Dendritic cell treated with granulocyte-macrophage colony-stimulating factor and Interleukin-4, amounts not matched to agents 40 ng/mL and 50 ng/mL, for 4 days (primary cell): Measurements from ENCODE around the gene TLDC2.
A peak's percentile ranks its signal among the peaks of the same experiment; 100 is the strongest.
"Not testable (repeated sequence)": the region's sequence is repeated elsewhere in the genome, so short reads cannot be mapped to it uniquely, and the experiment has no call there.

Experiments used
- H3K27ac Mint-ChIP-seq: one replicate; pipeline ENCODE4 v1.8.0; 2022; ENCODE audit warnings: mild to moderate bottlenecking, mixed read lengths
- H3K27me3 Mint-ChIP-seq: one replicate; pipeline ENCODE4 v1.8.0; 2022; ENCODE audit warnings: mild to moderate bottlenecking, mixed read lengths
- H3K36me3 Mint-ChIP-seq: one replicate; pipeline ENCODE4 v1.8.0; 2022; ENCODE audit warnings: low read depth, mixed read lengths
- H3K4me1 Mint-ChIP-seq: one replicate; pipeline ENCODE4 v1.8.0; 2022; ENCODE audit warnings: low read depth, mixed read lengths
- H3K4me3 Mint-ChIP-seq: one replicate; pipeline ENCODE4 v1.8.0; 2022; ENCODE audit warnings: mild to moderate bottlenecking, moderate library complexity, mixed read lengths
- H3K9me3 Mint-ChIP-seq: one replicate; pipeline ENCODE4 v1.8.0; 2022; ENCODE audit warnings: mixed read lengths
- intact Hi-C: fragments of 100-400 bp; cut with micrococcal nuclease; formaldehyde crosslinking; loops from one replicate; pipeline ENCODE4 v1.15.0; 2022

TLDC2 gene

GRCh38 chr20:36919715-36920333 is 43.9 kb downstream of the TLDC2 start:
- Mint-ChIP-seq H3K27ac (no peak overlapping the region), H3K27me3 (no peaks in the 10 kb centered on the region), H3K4me3 (no peak overlapping the region), H3K9me3 (no peaks in the 10 kb centered on the region), H3K36me3 (peaks cover 92% of the 10 kb centered on the region), H3K4me1 (peaks cover 25% of the 10 kb centered on the region)
- intact Hi-C loops, result no loop called here

DNA sequence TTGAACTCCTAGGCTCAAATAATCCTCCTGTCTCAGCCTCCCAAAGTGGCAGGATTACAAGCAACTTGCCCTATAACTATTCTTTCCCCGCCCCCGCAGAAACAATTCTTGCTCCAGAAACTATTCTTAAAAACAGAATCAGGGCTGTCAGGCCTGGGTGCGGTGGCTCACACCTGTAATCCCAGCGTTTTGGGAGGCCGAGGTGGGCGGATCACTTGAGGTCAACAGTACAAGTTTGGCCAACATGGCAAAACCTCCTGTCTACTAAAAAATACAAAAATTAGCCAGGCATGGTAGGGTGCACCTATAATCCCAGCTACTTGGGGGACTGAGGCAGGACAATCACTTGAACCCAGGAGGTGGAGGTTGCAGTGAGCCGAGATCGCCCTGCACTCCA is 44.4 kb downstream of the TLDC2 start:
- H3K27ac Mint-ChIP-seq, result no peak overlapping the region
- H3K36me3 Mint-ChIP-seq, result peaks cover 92% of the 10 kb centered on the region
- H3K4me1 Mint-ChIP-seq, result peaks cover 25% of the 10 kb centered on the region
- no peak overlapping the region for H3K4me3 Mint-ChIP-seq
- intact Hi-C loops, result no loop called here
- H3K27me3 Mint-ChIP-seq, result no peaks in the 10 kb centered on the region
- H3K9me3 Mint-ChIP-seq, result no peaks in the 10 kb centered on the region

- Mint-ChIP-seq H3K9me3 (no peaks in the 10 kb centered on the region), H3K27me3 (no peaks in the 10 kb centered on the region), H3K4me3 (no peak overlapping the region), H3K27ac (peak overlapping the region; percentile 73), H3K4me1 (peaks cover 45% of the 10 kb centered on the region), H3K36me3 (peaks cover 97% of the 10 kb centered on the region)
- intact Hi-C loops, result no loop called here
Measured at GRCh38 chr20:36924167-36925045, 48.5 kb downstream of the TLDC2 start.

DNA sequence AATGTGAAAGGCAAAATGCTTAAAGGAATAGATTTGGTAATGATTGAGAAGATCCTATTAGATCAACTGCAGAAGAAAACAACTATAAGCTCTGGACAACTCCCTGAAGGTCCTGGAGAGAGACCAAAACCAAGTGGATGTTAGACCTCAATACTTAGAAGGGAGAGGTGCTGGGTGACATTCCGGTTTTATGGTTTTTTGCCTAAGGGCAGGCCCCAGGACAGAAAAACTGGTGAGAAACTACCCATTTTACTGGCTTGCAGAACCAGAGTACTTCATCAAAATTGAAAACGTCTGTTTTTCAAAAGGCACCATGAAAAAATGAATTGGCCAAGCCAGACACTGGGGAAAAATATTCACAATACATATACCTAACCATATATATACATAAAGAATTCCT is 49.3 kb downstream of the TLDC2 start:
- H3K36me3 Mint-ChIP-seq, result peaks cover 98% of the 10 kb centered on the region
- no peak overlapping the region for H3K27ac Mint-ChIP-seq
- H3K4me3 Mint-ChIP-seq, result no peak overlapping the region
- H3K27me3 Mint-ChIP-seq, result no peaks in the 10 kb centered on the region
- intact Hi-C loops, result no loop called here
- H3K9me3 Mint-ChIP-seq, result no peaks in the 10 kb centered on the region
- H3K4me1 Mint-ChIP-seq, result peaks cover 48% of the 10 kb centered on the region

DNA sequence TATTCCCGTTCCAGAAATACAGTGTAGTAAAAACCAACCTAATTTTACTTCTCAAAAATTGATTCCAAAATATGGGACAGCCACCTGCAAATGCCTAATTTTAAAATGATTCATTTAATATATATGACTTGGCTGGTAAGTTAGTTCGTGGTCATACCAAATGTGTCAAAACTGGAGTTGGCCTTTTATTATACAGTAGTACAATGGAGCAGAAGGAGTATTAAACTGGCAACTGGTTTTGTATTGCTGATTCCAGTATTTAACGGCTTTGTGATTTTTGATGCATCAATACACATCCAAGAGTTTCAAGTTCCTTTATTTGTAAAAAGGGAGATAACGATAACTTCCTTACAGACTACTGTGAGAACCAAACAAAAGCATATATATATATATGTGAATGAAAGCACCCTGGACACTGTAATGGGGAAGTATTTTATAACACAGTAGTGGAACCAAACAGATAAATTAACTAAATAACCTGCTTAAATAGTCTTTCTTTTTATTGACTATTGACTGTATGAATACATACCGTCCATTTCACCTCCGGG is 50.8 kb downstream of the TLDC2 start:
- intact Hi-C loops, result no loop called here
- H3K4me1 Mint-ChIP-seq, result peaks cover 57% of the 10 kb centered on the region
- peaks cover 98% of the 10 kb centered on the region for H3K36me3 Mint-ChIP-seq

DNA sequence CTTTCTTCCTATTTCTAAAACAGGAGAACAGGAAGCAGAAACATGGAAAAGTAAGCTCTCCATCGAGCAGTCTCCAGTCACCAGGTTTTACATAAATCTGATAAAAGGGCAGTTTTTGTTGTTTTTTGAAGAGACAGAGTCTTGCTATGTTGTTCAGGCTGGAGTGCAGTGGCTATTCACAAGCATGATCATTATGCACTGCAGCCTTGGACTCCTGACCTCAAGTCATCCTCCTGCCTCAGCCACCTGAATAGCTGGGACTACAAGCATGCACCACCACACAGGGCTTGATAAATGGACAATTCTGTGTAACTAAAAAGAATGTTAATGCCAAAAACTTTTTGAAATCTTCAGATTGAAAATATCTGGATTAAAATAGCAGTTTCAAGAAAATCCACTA is 51.8 kb downstream of the TLDC2 start:
- H3K4me3 Mint-ChIP-seq, result no peak overlapping the region
- intact Hi-C loops, result no loop called here
- H3K9me3 Mint-ChIP-seq, result no peaks in the 10 kb centered on the region
- H3K4me1 Mint-ChIP-seq, result peaks cover 65% of the 10 kb centered on the region
- H3K36me3 Mint-ChIP-seq, result peaks cover 100% of the 10 kb centered on the region
- H3K27me3 Mint-ChIP-seq, result no peaks in the 10 kb centered on the region
- peak overlapping the region; percentile 77 for H3K27ac Mint-ChIP-seq

More for the DNA sequence above, 50.8 kb downstream of the TLDC2 start:
- Mint-ChIP-seq H3K4me3 (no peak overlapping the region), H3K9me3 (no peaks in the 10 kb centered on the region), H3K27me3 (no peaks in the 10 kb centered on the region), H3K27ac (no peak overlapping the region)

DNA sequence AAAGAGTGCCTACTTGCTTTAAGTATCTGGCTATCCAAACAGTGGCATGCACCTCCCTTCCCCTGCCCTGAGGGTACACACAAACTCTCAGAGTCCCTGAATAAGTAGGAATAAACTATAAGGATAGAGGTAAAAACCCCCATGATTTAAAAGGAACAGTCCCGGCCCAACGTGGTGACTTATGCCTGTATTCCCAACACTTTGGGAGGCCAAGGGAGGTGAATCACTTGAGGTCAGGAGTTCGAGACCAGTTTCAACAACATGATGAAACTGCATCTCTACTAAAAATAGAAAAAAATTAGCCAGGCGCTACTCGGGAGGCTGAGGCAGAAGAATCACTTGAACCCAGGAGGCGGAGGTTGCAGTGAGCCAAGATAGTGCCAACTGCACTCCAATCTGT is 53.4 kb downstream of the TLDC2 start:
- H3K36me3 Mint-ChIP-seq, result peaks cover 100% of the 10 kb centered on the region
- no peaks in the 10 kb centered on the region for H3K27me3 Mint-ChIP-seq
- peaks cover 60% of the 10 kb centered on the region for H3K4me1 Mint-ChIP-seq
- intact Hi-C loops, result no loop called here
- no peak overlapping the region for H3K4me3 Mint-ChIP-seq
- peak overlapping the region; percentile 77 for H3K27ac Mint-ChIP-seq
- no peaks in the 10 kb centered on the region for H3K9me3 Mint-ChIP-seq

DNA sequence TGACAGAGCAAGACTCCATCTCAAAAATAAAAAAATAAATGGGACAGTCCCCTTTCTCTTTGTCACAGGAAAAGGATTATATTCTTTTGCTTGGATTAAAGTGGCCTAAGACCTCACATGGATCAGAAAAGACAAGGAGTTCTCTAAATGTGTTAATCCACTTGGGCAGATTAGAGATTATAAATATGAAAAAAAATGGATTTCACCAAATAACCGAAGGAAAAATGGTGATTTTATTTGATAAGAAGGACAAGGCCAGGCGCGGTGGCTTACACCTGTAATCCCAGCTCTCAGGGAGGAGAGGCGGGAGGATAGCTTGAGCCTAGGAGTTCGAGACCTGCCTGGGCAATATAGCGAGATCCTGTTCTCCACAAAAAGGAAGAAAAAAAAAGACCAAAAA is 53.8 kb downstream of the TLDC2 start:
- Mint-ChIP-seq H3K36me3 (peaks cover 100% of the 10 kb centered on the region), H3K9me3 (no peaks in the 10 kb centered on the region), H3K27me3 (no peaks in the 10 kb centered on the region), H3K4me1 (peaks cover 58% of the 10 kb centered on the region), H3K4me3 (no peak overlapping the region), H3K27ac (peak overlapping the region; percentile 77)
- intact Hi-C loops, result loop anchor here (10.0 kb wide), 1 partner anchor 155 kb away; no protein-coding TSS in a partner anchor

DNA sequence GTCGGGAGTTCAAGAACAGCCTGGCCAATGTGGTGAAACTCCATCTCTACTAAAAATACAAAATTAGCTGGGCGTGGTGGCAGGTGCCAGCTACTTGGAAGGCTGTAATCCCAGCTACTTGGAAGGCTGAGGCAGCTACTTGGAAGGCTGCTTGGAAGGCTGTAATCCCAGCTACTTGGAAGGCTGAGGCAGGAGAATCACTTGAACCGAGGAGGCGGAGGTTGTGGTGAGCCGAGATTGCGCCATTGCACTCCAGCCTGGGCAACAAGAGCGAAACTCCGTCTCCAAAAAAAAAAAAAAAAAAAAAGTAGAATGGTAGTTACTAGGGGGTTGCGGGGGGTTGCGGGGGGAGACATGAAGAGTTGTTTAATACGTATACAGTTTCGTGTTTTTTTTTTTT is 56.1 kb downstream of the TLDC2 start:
- Mint-ChIP-seq H3K4me3 (peak overlapping the region; percentile 49), H3K36me3 (peaks cover 100% of the 10 kb centered on the region), H3K27ac (peak overlapping the region; percentile 77), H3K4me1 (peaks cover 76% of the 10 kb centered on the region)
- intact Hi-C loops, result loop anchor here (10.0 kb wide), 1 partner anchor 153 kb away; no protein-coding TSS in a partner anchor
- H3K27me3 Mint-ChIP-seq, H3K9me3 Mint-ChIP-seq: not testable (repeated sequence)

DNA sequence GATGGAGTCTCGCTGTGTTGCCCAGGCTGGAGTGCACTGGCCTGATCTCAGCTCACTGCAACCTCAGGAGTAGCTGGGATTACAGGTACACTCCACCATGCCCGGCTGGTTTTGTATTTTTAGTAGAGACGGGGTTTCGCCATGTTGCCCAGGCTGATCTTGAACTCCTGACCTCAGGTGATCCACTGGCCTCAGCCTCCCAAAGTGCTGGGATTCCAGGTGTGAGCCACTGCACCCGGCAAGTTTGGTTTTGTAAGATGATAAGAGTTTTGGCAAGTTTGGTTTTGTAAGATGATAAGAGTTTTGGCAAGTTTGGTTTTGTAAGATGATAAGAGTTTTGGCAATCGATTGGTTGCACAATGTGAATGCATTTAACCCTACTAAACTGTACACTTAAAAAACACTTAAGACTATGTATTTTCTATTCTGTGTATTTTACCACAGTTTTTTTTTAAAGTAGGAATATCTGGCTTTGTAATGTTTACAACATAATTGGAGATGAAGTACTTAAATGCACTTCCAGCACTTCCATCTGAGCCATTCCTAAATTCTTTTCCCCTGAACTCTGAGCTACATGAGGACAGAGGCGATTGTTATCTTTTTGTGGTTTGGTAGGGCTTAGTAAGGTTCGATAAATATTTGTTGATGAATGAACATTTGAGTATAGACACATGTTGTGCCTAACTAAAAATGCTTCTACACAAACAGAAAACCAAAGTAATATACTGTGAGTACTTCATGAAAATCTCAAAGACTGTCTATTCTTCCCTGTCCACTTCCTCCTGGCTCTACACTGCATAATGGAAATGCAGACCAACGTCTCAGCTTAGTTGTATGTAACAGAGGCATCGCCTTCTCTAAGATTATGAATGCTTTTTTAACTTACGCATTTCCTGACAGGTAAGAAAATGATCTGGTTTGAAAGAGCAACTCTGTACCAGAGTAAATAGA is 56.8 kb downstream of the TLDC2 start:
- Mint-ChIP-seq H3K4me3 (peak overlapping the region; percentile 2), H3K4me1 (peaks cover 77% of the 10 kb centered on the region), H3K36me3 (peaks cover 100% of the 10 kb centered on the region), H3K27ac (peak overlapping the region; percentile 77), H3K9me3 (no peaks in the 10 kb centered on the region), H3K27me3 (no peaks in the 10 kb centered on the region)
- intact Hi-C loops, result loop anchor here (10.0 kb wide), 1 partner anchor 152 kb away; no protein-coding TSS in a partner anchor

DNA sequence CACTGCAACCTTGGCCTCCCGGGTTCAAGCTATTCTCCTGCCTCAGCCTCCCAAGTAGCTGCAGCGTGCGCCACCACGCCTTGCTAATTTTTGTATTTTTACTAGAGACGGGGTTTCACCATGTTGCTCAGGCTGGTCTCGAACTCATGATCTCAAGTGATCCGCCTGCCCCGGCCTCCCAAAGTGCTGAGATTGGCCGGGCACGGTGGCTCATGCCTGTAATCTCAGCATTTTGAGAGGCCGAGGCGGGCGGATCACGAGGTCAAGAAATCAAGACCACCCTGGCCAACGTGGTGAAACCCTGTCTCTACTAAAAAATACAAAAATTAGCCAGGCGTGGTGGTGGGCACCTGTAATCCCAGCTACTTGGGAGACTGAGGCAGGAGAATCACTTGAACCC is 57.6 kb downstream of the TLDC2 start:
- Mint-ChIP-seq H3K4me1 (peaks cover 69% of the 10 kb centered on the region), H3K36me3 (peaks cover 100% of the 10 kb centered on the region)
- not testable (repeated sequence) for H3K27ac Mint-ChIP-seq, H3K4me3 Mint-ChIP-seq, H3K9me3 Mint-ChIP-seq, H3K27me3 Mint-ChIP-seq
- intact Hi-C loops, result loop anchor here (10.0 kb wide), 1 partner anchor 151 kb away; no protein-coding TSS in a partner anchor

DNA sequence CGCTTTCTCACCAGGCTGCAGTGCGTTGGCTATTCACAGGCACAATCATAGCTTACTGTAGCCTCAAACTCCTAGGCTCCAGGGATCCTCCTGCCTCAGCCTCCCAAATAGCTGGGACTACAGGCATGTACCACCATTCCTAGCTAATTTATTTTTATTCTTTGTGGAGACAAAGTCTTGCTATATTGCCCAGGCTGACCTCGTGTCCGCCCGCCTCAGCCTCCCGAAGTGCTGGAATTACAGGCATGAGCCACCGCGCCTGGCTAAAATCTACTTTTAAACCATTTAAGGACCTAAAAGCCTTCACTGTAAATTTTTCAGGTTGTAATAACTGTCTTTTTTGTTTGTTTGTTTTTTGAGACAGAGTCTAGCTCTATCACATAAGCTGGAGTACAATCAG is 60.4 kb downstream of the TLDC2 start:
- H3K36me3 Mint-ChIP-seq, result peaks cover 99% of the 10 kb centered on the region
- intact Hi-C loops, result loop anchor here (10.0 kb wide), 1 partner anchor 148 kb away; no protein-coding TSS in a partner anchor
- peak overlapping the region; percentile 64 for H3K27ac Mint-ChIP-seq
- H3K9me3 Mint-ChIP-seq, result no peaks in the 10 kb centered on the region
- no peak overlapping the region for H3K4me3 Mint-ChIP-seq
- peaks cover 63% of the 10 kb centered on the region for H3K4me1 Mint-ChIP-seq
- no peaks in the 10 kb centered on the region for H3K27me3 Mint-ChIP-seq

DNA sequence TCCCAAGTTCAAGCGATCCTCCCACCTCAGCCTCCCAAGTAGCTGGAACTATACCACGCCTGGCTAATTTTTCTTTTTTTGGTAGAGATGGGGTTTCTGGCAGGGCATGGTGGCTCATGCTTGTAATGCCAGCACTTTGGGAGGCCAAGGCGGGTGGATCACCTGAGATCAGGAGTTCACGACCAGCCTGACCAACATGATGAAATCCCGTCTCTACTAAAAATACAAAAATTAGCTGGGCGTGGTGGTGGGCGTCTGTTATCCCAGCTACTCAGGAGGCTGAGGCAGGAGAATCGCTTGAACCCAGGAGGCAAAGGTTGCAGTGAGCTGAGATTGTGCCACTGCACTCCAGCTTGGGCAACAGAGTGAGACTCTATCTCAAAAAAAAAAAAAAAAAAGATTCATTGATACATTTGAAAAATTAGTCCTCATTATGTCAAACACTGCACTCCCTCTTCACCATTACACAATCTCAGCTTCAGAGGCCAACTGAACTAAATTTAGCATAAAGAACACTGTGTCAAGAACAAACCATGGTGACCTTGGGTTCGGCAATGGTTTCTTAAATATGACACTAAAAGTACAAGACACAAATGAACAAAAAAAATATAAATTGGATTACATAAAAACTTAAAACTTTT is 60.9 kb downstream of the TLDC2 start:
- H3K4me1 Mint-ChIP-seq, result peaks cover 64% of the 10 kb centered on the region
- H3K27me3 Mint-ChIP-seq, H3K4me3 Mint-ChIP-seq, H3K9me3 Mint-ChIP-seq: not testable (repeated sequence)
- peaks cover 99% of the 10 kb centered on the region for H3K36me3 Mint-ChIP-seq
- intact Hi-C loops, result loop anchor here (10.0 kb wide), 1 partner anchor 148 kb away; no protein-coding TSS in a partner anchor
- peak overlapping the region; percentile 64 for H3K27ac Mint-ChIP-seq
